Measurements from ENCODE around the gene VAV1.

- TF ChIP-seq CTCF (conservative IDR thresholded peaks at IDR 0.05): no peak
- no peak for TF ChIP-seq ZFX (IDR thresholded peaks at IDR 0.05)
These were observed 28.7 kb upstream of the VAV1 start for GRCh38 chr19:6743714-6744380.

All from C4-2B (cell line).